ENCODE measurements around the gene PPP4R4.

Gene PPP4R4

DNA sequence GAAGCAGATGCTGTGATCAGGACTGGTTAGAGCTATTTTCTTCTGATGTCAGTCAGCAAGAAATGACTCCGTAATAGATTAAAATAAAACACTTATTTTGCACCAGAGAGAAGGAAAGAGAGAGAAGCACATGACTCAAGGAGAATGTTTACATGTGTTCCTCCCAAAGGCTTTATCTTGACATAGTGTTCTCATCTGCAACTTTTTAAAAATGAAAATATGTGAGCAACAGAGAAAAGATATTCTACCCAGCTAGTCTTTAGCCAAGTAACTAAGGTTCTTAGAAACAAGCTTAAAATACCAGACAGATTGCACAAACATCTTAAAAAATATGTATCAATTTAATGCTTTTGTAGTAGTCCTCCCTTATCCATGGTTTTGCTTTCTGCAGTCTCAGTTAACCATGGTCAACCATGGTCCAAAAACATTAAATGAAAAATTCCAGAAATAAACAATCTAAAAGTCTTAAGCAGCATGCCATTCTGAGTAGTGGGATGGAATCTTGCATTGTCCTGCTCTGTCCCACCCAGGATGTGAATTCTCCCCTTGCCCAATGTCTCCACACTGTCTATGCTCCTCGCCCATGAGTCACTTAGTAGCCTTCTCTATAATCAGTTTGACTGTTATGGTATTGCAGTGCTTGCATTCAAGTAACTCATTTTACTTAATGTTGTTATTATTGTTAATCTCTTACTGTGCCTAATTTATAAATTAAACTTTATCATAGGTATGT, 109.0 kb downstream of the PPP4R4 start:
- H4K20me1 ChIP-seq = no peaks in the 10 kb centered on the region
- H3K4me3 ChIP-seq = no peak overlapping the region
- H3K27me3 ChIP-seq = no peaks in the 10 kb centered on the region
- TF ChIP-seq Cebpa-rat (IDR thresholded peaks at IDR 0.05) = no peak
- no peak overlapping the region for H3K4me2 ChIP-seq
- no peaks in the 10 kb centered on the region for H3K36me3 ChIP-seq
- no peak overlapping the region for H3K27ac ChIP-seq
- H3K4me1 ChIP-seq = no peaks in the 10 kb centered on the region
- no peak overlapping the region for H3K9ac ChIP-seq
- no peaks in the 10 kb centered on the region for H3K9me3 ChIP-seq

DNA sequence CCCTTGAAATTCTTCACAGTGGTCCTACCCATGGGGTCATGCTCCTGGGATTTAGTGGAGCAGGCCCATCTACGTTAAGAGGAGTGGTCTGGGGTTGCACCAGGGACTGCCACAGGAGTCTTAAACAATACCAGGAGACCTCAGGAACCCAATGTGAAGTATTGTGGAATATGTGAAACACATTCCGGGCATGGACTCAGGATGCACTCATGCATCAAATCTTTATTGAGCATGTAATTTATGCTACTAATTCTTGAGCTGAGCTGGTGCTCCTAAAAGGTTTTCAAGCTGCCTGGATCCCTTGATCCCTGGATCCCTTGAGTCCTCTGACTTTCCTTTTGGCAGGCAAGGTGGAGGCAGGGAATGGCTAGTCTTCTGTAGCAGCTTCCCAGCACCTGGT, 110.1 kb downstream of the PPP4R4 start:
- H3K27ac ChIP-seq = no peak overlapping the region
- H4K20me1 ChIP-seq = no peaks in the 10 kb centered on the region
- H3K4me3 ChIP-seq = no peak overlapping the region
- no peak overlapping the region for H3K9ac ChIP-seq
- no peaks in the 10 kb centered on the region for H3K4me1 ChIP-seq
- no peaks in the 10 kb centered on the region for H3K9me3 ChIP-seq
- TF ChIP-seq Cebpa-rat (IDR thresholded peaks at IDR 0.05) = no peak
- no peaks in the 10 kb centered on the region for H3K36me3 ChIP-seq
- H3K4me2 ChIP-seq = no peak overlapping the region
- no peaks in the 10 kb centered on the region for H3K27me3 ChIP-seq

DNA sequence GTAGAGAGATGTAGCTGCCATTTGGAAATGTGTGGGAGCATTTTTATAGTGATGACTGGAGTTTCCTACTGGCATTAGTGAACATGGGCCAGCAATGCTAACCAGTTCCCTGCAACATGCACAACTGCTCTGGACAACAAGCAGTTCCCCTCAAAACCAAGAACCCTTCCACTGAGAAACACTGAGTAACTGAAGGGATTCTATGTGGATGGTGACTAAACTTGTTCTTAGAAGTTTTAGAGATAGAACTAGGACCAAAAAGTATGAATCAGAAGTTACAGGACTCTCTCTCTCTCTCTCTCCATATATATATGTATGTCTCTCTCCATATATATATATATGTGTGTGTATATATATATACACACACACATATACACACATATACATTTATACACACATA, 111.0 kb downstream of the PPP4R4 start:
- Histone ChIP-seq H3K27me3 (no peaks in the 10 kb centered on the region), H3K9ac (no peak overlapping the region), H3K4me2 (no peak overlapping the region), H3K4me3 (no peak overlapping the region), H3K36me3 (no peaks in the 10 kb centered on the region), H3K4me1 (no peaks in the 10 kb centered on the region), H4K20me1 (no peaks in the 10 kb centered on the region), H3K27ac (no peak overlapping the region), H3K9me3 (no peaks in the 10 kb centered on the region)
- TF ChIP-seq Cebpa-rat (IDR thresholded peaks at IDR 0.05) = no peak

DNA sequence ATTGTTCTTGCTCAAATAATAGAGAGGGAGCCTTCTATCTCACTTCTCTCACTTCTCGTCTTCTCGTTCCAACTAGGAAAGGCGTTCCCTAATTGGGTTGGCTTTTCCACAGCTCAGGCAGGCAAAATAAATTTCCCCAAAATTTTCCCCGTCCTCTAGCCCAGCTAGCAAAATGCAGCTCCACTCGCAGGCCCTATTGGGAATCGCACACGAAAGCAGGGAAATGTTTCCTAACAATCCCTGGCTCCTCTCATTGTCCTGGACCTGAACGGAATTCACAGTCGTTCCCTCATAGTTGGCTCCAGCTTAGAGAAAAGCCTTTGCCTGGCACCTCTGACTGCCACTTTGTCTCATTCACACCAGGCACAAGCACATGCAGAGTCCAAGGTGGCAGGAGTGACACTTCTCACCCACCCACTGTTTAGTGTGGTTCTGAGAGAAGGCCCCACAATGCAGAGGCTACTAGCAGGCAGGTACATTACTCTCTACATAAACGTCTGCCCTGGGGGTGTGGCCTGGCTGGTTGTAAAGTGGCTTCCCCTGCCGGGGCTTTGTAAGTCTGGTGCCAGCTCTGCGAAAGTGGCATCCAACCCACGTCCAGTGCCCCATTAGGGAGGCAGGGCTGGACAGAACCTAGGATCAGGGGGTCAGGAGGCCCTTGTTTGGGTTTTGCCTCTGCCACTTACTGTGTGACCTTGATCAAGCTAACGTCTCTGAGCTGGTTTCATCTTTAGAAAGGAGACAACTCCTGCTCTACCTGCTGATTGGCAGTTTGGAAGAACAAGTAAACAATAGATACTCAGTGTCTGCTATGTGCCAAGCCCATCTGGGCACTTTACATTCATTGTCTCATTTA, 114.7 kb downstream of the PPP4R4 start:
- no peak for TF ChIP-seq Cebpa-rat (IDR thresholded peaks at IDR 0.05)

DNA sequence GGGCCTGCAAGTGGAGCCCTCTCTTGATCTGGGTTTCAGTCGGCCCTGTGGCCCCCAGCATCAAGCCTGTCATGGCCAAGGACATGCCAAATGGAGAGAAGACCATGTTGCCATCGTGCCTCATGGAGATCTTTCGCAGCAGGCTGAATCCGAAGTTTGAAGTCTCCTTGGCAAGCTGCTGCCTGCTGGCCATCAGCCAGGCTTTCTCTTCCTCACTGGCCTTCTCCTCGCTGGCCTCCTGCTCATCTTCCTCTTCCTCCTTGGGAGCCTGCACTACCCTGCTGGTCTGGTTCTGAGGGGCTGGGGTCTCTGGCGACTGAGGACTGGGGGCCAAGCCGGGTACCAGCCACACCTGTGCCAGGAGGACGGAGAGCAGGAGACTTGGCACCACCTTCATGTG, 116.1 kb downstream of the PPP4R4 start:
- no peak overlapping the region for H3K27ac ChIP-seq
- TF ChIP-seq Cebpa-rat (IDR thresholded peaks at IDR 0.05) = no peak
- H3K9ac ChIP-seq = no peak overlapping the region
- H3K4me2 ChIP-seq = no peak overlapping the region
- H3K27me3 ChIP-seq = no peaks in the 10 kb centered on the region
- H3K36me3 ChIP-seq = no peaks in the 10 kb centered on the region
- no peaks in the 10 kb centered on the region for H3K4me1 ChIP-seq
- H3K9me3 ChIP-seq = no peaks in the 10 kb centered on the region
- H3K4me3 ChIP-seq = no peak overlapping the region
- no peaks in the 10 kb centered on the region for H4K20me1 ChIP-seq

More for the DNA sequence above, 114.7 kb downstream of the PPP4R4 start:
- Histone ChIP-seq H3K4me2 (no peak overlapping the region), H3K9ac (no peak overlapping the region), H4K20me1 (no peaks in the 10 kb centered on the region), H3K4me3 (no peak overlapping the region), H3K36me3 (no peaks in the 10 kb centered on the region), H3K4me1 (no peaks in the 10 kb centered on the region), H3K9me3 (no peaks in the 10 kb centered on the region), H3K27ac (no peak overlapping the region), H3K27me3 (no peaks in the 10 kb centered on the region)

DNA sequence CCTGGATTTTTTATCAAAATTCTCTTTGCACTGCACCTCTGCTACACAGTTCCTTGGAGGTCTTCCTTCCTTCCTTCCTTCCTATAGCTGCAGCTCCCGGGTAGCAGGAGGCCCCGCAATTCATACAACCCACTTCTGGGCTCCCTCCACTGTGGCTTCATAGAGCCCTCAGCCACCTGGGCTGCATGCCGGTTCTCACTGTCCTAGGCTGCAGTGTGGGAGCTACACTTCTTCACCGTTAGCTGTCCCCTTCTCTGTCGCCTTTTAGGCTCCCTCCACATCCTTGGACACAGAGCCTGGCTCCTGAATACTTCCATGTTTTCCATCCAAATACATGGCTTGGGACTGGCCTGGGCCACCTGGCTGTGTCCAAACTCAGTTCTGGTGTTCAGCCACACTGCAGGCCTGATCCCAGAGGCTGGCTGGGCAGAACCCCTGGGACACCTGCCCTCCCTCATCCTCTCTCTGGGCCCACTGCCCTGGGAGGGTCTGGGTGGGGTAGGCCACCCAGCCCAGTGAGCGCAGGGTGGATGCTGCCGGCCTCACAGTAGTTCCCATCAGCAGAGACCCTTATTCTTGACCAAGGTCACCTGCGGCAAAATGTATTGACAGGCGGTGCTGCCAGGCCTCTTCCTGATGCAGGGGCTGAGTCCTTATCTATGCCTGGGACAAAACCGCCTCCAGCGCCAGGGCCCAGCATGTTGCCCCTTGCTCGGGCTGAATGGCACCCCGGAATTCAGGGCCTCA, 117.2 kb downstream of the PPP4R4 start:
- TF ChIP-seq Cebpa-rat (IDR thresholded peaks at IDR 0.05) = no peak
- no peaks in the 10 kb centered on the region for H4K20me1 ChIP-seq
- H3K4me3 ChIP-seq = no peak overlapping the region
- H3K9ac ChIP-seq = no peak overlapping the region
- no peak overlapping the region for H3K27ac ChIP-seq
- no peaks in the 10 kb centered on the region for H3K9me3 ChIP-seq
- no peaks in the 10 kb centered on the region for H3K27me3 ChIP-seq
- H3K4me1 ChIP-seq = no peaks in the 10 kb centered on the region
- no peak overlapping the region for H3K4me2 ChIP-seq
- H3K36me3 ChIP-seq = no peaks in the 10 kb centered on the region

DNA sequence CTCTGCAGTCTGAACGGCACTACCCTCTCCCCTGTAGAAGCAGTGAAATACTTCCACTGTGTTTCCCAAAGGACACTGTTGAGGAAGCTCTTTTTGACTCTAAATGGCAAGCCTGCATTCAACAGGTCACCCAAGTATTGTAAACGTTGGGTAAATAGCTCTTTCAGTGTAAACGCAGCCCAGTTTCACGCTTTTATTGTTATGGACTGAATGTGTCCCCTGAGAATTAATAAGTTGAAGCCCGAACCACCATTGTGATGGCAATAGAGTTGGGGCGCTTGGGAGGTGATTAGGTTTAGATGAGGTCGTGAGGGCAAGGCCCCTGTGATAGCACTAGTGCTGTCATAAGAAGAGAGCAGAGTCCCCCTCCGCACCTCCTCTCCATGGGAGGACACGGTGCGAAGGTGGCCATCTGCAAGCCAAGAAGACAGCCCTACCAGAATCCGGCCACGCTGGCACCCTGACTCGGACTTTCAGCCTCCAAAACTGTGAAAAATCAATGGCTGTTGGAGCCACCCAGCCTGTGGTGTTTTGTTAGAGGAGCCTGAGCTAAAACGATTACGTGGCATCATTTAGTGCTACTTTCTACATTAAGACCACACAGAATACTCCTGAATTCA, 117.9 kb downstream of the PPP4R4 start:
- Histone ChIP-seq H3K36me3 (no peaks in the 10 kb centered on the region), H3K27me3 (no peaks in the 10 kb centered on the region), H3K4me1 (no peaks in the 10 kb centered on the region), H3K9ac (no peak overlapping the region), H3K9me3 (no peaks in the 10 kb centered on the region), H4K20me1 (no peaks in the 10 kb centered on the region), H3K4me3 (no peak overlapping the region), H3K4me2 (no peak overlapping the region), H3K27ac (no peak overlapping the region)
- no peak for TF ChIP-seq Cebpa-rat (IDR thresholded peaks at IDR 0.05)

DNA sequence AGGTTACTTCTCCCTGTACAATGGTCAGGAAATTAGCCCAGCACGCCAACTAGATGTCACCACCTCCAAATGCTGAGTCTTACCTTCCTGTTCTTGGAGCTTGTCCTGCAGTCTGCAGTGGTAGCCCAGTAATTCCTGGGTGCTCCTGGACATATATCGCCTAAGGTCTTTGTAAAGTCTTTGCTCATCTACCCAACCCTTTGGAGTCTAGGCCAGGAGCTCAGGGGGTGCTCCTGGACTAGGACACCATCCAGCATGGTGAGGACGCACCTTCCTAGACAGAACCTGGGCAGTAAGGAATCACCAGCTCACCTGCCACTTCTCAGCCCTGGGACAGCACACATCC, 118.4 kb downstream of the PPP4R4 start:
- no peak overlapping the region for H3K27ac ChIP-seq
- H3K27me3 ChIP-seq = no peaks in the 10 kb centered on the region
- H3K36me3 ChIP-seq = no peaks in the 10 kb centered on the region
- no peaks in the 10 kb centered on the region for H3K4me1 ChIP-seq
- no peak for TF ChIP-seq Cebpa-rat (IDR thresholded peaks at IDR 0.05)
- no peaks in the 10 kb centered on the region for H3K9me3 ChIP-seq
- H3K4me3 ChIP-seq = no peak overlapping the region
- H3K4me2 ChIP-seq = no peak overlapping the region
- H3K9ac ChIP-seq = no peak overlapping the region
- H4K20me1 ChIP-seq = no peaks in the 10 kb centered on the region

DNA sequence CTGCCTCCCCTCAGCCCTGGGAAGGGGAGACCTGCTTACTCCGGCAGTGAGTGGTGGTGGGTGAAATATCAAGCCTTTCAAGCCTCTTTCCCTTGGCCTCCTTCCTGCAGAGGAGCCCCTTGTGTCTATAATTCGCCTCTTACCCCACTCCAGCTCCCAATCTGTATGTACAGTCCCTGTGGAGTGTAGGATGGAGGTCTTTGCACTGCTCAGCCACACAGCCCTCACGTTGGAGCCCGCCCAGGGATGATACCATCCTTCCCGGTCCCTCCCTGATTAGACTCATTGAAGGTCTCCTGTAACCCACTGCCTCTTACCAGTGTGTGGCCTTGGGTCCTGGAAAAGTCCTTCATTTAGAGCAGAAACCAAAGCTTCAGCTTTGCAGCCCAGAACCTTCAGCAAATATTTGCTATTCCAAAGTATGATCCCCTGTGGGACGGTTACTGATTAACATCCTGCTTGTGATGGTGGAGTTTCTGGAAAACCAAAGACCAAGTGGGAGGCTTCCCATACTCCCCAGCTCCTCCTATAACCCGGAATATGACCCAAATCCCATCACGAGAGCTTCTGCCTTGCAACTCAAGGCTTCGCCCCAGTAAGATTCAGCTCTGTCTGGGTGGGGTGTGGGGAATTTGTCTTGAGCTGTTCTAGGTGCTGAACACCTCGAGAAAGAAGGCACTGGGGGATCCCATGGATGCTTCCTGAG, 118.9 kb downstream of the PPP4R4 start, which contains the start of gene SERPINA10:
TSS of gene SERPINA10 (minus strand) at position 397 of the 706 bp plus-strand sequence. CDS start 2,675 bp downstream, outside the sequence.
- no peak within 1 kb of the TSS for H3K4me2 ChIP-seq
- H3K4me1 ChIP-seq = no peaks in the 10 kb centered on the region
- no peaks in the 10 kb centered on the region for H3K27me3 ChIP-seq
- H3K9ac ChIP-seq = no peak within 1 kb of the TSS
- no peaks in the 10 kb centered on the region for H3K36me3 ChIP-seq
- no peaks in the 10 kb centered on the region for H4K20me1 ChIP-seq
- no peak within 1 kb of the TSS for H3K4me3 ChIP-seq
- H3K27ac ChIP-seq = no peak within 1 kb of the TSS
- TF ChIP-seq Cebpa-rat (IDR thresholded peaks at IDR 0.05) = no peak
- no peaks in the 10 kb centered on the region for H3K9me3 ChIP-seq

Measured in BLaER1 (cell line).